Measurements from ENCODE around the gene CSPG4. TPM values are rescaled to one million over a fixed set of nuclear protein-coding genes. Genes with fewer than 3 reads are reported as not detected.

Gene CSPG4
- total RNA-seq, 2 experiments from 2014 or later: 0.07 TPM; not detected in 1

DNA sequence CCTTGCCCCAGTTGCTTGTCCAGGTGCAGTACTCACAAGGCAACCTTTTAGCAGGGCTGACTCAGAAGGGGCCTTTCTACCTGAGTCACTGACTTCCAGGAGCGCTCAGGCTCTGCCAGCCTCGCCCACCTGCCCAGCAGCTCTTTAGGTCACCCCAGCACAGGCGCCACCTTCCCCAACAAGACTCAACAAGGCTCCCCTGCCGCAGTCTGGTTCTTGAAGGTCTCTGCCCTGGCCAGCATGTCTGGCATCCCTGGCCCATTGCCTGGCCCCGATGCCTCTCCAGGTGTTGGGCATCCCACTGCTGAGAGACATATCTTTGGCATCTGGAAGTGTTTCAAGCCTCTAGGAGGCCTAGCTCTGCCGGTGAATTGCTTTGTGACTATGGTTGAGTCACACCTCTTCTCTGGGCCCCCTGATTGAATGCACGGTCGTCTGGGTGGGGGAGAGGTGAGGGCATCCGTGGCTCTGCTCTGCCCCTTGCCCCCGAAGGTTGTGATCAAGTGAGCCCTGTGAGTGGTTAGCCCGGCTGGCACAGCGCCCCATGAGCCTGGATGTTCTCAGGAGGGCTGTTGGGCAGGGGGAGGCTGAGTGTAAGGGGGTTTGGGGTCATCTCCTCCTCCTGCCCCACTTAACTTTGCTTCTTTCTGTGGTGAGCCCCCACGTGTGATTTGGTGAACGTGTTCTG is 43.3 kb downstream of the CSPG4 start:
- no peaks in the 10 kb centered on the region for H3K9me3 Mint-ChIP-seq (ENCODE audit: low read depth)
- H3K27me3 Mint-ChIP-seq: no peaks in the 10 kb centered on the region
- ATAC-seq: no peak
- no peak overlapping the region for H3K27ac Mint-ChIP-seq
- no peak for DNase-seq
- CTCF ChIA-PET: no interaction called here
- H3K4me3 Mint-ChIP-seq: no peak overlapping the region
- H3K36me3 Mint-ChIP-seq: no peaks in the 10 kb centered on the region
- peaks cover 12% of the 10 kb centered on the region for H3K4me1 Mint-ChIP-seq

DNA sequence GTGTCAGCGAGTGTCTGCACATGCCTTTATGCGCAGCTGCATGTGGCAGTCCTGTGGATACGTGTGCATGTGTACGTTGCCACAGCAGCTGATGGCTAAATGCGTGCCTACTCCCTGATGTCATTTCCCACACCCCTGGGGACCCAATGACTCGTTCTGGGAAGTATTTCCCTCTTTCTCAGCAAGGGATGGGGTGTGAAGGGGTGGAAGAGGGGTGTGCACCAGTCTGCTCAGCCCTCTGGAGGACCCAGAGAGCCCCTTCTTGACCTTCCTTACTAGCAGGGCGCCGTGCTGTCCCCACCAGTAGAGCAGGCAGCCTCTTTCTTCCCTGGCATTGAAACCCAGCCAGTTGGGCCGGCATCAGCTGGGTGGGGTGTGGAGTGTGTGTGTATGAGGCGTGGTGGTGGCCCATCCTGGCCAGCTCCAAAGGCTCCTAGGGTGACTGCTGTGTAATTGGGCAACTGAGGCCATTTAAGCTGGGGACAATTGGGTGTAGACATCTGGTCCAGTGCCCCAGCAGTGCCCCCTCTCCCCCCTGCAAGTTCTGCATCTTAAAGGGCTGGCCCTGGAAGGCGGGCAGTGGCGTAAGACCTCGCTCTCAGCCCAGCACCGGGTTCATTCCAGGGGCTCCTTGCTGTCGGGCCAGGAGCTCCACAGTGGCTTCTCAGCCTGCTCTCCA is 45.7 kb downstream of the CSPG4 start:
- no peak for ATAC-seq
- H3K9me3 Mint-ChIP-seq (ENCODE audit: low read depth): no peaks in the 10 kb centered on the region
- H3K4me1 Mint-ChIP-seq: peaks cover 12% of the 10 kb centered on the region
- H3K27ac Mint-ChIP-seq: no peak overlapping the region
- no peak overlapping the region for H3K4me3 Mint-ChIP-seq
- DNase-seq: no peak
- no peaks in the 10 kb centered on the region for H3K36me3 Mint-ChIP-seq
- H3K27me3 Mint-ChIP-seq: no peaks in the 10 kb centered on the region
- CTCF ChIA-PET: interaction anchor here (0.9 kb wide), 1 partner anchor 19 kb away, joined by 3 read pairs; the partner anchor contains the start of gene SNX33

DNA sequence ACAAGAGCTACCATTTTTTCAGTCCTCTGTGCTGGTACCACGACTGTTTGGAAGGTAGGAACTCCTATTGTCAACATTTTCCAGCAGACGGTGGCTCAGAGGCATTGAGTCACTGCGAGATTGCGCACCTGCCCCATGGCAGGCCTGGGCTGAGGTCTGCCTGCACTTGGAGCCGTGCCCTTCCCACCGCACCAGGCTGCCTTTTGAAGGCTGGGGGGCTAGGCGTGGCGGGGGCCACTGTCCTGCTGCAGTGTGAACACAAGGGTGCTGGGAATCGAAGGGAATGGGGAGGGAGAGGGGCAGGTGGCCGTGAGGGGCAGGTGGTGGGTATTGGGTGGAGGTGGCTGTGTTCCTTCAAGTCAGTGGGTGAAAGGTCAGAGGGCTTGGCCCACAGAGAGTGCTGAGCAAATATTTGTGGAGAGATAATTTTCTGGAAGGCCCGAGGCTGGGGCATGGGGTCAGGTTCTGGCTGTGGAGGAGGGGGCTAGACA is 48.7 kb downstream of the CSPG4 start:
- H3K27ac Mint-ChIP-seq: no peak overlapping the region
- H3K4me1 Mint-ChIP-seq: peaks cover 12% of the 10 kb centered on the region
- no peaks in the 10 kb centered on the region for H3K36me3 Mint-ChIP-seq
- H3K4me3 Mint-ChIP-seq: no peak overlapping the region
- no peaks in the 10 kb centered on the region for H3K27me3 Mint-ChIP-seq
- no peaks in the 10 kb centered on the region for H3K9me3 Mint-ChIP-seq (ENCODE audit: low read depth)
- DNase-seq (no peak), ATAC-seq (no peak)
- CTCF ChIA-PET: interaction anchor here (1.0 kb wide), 1 partner anchor 22 kb away, joined by 3 read pairs; no protein-coding TSS in a partner anchor

DNA sequence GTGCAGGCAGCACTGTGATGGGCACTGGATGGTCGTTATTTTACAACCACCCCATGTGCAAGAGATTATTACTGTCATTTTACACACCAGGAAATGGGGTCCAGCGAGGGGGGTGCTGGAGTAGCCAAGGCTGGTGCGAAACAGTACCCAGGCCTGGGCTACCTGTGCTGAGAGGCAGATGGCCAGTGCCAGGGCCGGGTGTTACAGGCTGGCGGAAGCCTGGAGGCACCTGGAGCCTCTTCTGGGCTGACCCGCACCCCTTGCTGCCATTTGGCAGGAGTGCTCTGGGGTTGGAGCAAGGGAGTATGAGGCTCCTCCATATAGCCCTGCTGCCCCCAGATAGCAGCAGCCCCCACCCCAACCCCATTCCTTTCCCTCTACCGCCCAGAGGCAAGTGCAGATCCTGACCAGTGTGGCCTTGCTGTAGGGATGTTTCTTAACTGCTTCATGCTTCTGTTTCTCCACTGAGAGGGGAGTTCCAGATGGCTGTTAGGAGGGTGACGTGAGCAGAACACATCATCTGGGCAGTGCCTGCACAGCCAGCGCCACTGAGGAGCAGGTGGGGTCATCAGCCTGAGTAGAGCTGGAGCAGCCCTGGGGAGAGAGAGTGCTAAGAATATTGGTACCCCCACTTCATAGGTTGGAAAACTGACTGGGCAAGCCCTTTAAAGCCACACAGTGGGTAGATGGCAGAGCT is 49.7 kb downstream of the CSPG4 start:
- ATAC-seq: no peak
- CTCF ChIA-PET: interaction anchor here (1.0 kb wide), 1 partner anchor 23 kb away, joined by 3 read pairs; no protein-coding TSS in a partner anchor

DNA sequence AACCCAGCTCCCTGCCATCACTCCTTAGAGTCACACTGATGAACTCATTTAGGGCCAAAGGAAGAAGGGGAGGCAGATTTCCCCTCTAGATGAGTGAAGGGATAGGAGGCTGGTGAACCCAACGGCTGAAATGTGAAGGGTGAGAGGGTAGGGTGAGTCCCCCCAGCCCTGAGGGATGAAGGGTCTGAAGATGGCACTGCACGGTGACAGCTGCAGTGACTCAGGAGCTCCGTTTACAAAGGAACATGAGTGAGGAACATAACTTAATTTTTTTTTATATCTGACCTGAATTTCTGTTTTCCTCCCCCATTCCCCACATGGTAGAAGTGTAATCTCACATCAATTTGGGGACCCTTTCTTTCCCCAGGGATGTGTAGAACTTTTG is 50.9 kb downstream of the CSPG4 start:
- Mint-ChIP-seq H3K4me1 (peaks cover 9% of the 10 kb centered on the region), H3K27me3 (no peaks in the 10 kb centered on the region), H3K36me3 (no peaks in the 10 kb centered on the region), H3K4me3 (no peak overlapping the region), H3K9me3 (ENCODE audit: low read depth) (no peaks in the 10 kb centered on the region), H3K27ac (no peak overlapping the region)
- ATAC-seq (no peak), DNase-seq (no peak)
- CTCF ChIA-PET: interaction anchor here (0.6 to 1.0 kb wide), 2 partner anchors 10 to 28 kb away, joined by 3 read pairs; no protein-coding TSS in a partner anchor

More for the DNA sequence above, 49.7 kb downstream of the CSPG4 start:
- no peak overlapping the region for H3K27ac Mint-ChIP-seq
- H3K4me3 Mint-ChIP-seq: no peak overlapping the region
- DNase-seq: no peak
- H3K36me3 Mint-ChIP-seq: no peaks in the 10 kb centered on the region
- no peaks in the 10 kb centered on the region for H3K27me3 Mint-ChIP-seq
- H3K9me3 Mint-ChIP-seq (ENCODE audit: low read depth): no peaks in the 10 kb centered on the region
- peaks cover 12% of the 10 kb centered on the region for H3K4me1 Mint-ChIP-seq

DNA sequence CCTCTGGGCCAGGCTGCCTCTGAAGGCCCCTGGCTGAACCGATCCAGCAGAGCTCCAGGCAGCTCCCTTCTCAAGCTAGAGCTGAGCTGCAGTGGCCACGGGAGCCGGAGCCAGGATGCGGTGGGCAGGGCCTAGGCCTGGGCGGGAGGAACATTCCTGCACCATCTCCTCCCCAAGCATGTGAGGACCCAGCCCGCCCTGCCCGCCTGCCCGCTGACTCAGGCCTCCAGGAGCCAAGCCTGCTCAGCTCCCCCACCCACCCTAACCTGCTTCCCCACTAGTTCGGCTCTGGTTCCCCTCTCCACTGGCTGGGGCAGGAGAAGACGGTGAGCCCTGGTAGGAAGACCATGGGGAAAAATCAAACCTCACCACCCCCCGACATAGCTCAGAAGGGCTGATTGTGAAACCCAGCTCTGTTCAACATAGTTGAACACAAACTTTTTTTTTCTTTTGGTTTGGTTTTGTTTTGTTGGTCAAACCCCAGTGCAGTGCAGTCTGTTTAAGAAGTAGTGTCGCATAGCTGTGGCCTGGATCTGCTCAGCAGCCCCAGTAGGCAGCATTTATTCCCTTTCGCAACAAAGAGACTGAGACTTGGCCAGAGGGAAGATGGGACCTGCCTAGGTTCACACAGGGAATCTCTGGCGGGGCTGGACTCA is 51.4 kb downstream of the CSPG4 start:
- no peak overlapping the region for H3K27ac Mint-ChIP-seq

DNA sequence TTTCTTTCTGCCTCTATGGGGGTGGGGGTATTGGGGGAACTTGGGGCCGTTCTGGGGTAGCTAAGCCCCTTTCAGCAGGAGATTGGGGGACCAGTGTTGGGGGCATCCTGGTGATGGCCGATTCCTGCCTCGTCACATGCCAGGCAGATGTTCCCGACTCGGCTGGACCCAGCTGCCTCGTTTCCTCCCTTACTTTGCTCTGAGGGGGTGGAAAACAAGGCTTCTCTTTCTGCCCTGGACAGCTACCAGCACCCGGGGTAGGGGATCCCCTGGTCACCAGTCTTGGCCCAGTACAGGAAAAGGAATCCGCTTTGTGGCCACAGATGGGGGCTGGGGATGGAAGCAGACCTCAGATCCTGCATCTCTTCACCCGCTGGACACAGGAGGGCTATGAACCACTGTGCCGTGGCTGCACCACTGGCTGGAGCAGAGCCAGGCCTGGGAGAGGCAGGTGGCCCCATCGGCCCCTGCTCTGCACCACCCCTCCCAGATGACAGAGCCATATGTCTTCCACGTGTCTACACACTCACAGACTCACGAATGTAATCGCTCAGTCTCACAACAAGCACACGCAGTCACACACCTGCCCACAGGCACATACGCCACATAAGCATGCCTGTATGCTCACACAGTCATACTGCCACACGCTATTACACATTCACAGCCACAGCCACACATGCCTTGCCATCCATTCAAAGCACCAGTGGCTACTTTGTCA is 52.6 kb downstream of the CSPG4 start:
- ATAC-seq: no peak
- CTCF ChIA-PET: interaction anchor here (0.6 kb wide), 1 partner anchor 430 kb away, joined by 3 read pairs; no protein-coding TSS in a partner anchor
- no peaks in the 10 kb centered on the region for H3K9me3 Mint-ChIP-seq (ENCODE audit: low read depth)

More for the DNA sequence above, 51.4 kb downstream of the CSPG4 start:
- Mint-ChIP-seq H3K4me1 (peaks cover 4% of the 10 kb centered on the region), H3K9me3 (ENCODE audit: low read depth) (no peaks in the 10 kb centered on the region), H3K36me3 (no peaks in the 10 kb centered on the region), H3K4me3 (no peak overlapping the region), H3K27me3 (no peaks in the 10 kb centered on the region)
- no peak for ATAC-seq
- no peak for DNase-seq
- CTCF ChIA-PET: interaction anchor here (0.6 to 1.0 kb wide), 2 partner anchors 11 to 28 kb away, joined by 3 read pairs; no protein-coding TSS in a partner anchor

DNA sequence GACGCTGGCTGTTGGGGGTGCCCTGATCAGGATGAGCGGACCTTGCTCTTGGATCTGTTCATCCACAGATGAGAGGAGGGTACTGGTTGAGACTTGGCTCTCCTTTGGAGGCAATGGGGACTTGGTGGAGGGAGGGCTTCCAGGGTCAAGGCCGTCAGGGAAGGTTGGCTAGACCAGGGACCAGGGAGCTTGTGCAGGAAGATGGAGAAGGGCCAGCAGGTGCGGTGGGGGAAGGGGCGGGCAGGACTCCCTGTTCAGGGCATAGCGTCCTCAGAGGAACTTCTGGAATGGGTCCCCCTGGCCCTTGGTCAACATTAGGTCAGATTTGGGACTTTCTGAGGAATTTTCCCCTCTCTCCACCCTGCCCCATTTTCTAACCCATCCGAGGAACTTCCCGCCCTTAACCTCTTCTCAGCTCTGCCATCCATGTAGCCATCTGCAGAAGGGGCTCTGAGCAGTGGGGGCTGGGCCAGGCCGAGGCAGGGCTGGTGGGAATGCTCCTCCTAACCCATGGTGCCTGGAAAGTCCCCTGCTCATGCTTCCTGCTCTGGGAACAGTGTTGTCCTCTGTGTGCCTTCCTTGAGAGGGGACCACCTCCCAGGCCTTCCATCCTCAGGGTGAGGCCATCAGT is 53.4 kb downstream of the CSPG4 start:
- CTCF ChIA-PET: interaction anchor here (0.6 kb wide), 1 partner anchor 431 kb away, joined by 3 read pairs; no protein-coding TSS in a partner anchor
- Mint-ChIP-seq H3K9me3 (ENCODE audit: low read depth) (no peaks in the 10 kb centered on the region), H3K4me3 (no peak overlapping the region), H3K36me3 (no peaks in the 10 kb centered on the region), H3K27ac (no peak overlapping the region), H3K4me1 (no peaks in the 10 kb centered on the region), H3K27me3 (no peaks in the 10 kb centered on the region)
- no peak for ATAC-seq
- no peak for DNase-seq

More for the DNA sequence above, 52.6 kb downstream of the CSPG4 start:
- H3K4me1 Mint-ChIP-seq: no peaks in the 10 kb centered on the region
- no peak overlapping the region for H3K4me3 Mint-ChIP-seq
- DNase-seq: no peak
- no peaks in the 10 kb centered on the region for H3K36me3 Mint-ChIP-seq
- no peak overlapping the region for H3K27ac Mint-ChIP-seq
- no peaks in the 10 kb centered on the region for H3K27me3 Mint-ChIP-seq

DNA sequence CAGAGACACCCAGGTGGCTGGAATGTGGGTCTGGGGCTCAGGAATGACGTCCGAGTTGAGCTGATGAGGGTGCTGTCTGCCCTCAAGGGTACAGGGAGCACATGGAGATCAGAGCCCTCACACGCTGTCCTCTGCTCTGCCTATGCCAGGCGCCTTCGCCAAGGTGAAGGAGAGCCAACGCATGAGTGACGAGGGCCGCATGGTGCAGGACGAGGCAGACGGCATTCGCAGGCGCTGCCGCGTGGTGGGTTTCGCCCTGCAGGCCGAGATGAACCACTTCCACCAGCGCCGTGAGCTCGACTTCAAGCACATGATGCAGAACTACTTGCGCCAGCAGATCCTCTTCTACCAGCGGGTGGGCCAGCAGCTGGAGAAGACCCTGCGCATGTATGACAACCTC is 55.8 kb downstream of the CSPG4 start:
- Mint-ChIP-seq H3K36me3 (no peaks in the 10 kb centered on the region), H3K27ac (no peak overlapping the region), H3K4me1 (peaks cover 2% of the 10 kb centered on the region), H3K4me3 (no peak overlapping the region), H3K27me3 (no peaks in the 10 kb centered on the region), H3K9me3 (ENCODE audit: low read depth) (no peaks in the 10 kb centered on the region)
- no peak for ATAC-seq
- CTCF ChIA-PET: no interaction called here
- DNase-seq: no peak

DNA sequence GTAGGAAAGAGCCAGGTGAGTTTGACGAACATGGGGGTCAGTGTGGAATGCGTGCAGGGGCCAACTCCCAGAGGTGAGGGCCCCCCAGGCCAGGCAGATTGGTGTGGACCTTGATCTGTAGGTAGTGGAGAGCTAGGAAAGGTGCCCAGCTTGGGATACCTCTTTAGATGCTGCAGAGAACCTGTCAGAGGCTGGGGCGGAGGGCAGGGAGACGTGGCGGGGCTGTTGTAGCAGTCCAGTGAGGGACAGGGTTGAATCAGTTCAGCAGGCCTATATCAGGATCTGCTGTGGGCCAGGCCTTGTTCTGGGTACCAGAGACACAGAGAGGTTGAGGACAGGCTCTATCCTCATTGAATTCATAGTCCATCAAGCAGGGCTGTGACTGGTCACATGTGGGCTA is 56.3 kb downstream of the CSPG4 start:
- Mint-ChIP-seq H3K27ac (no peak overlapping the region), H3K36me3 (no peaks in the 10 kb centered on the region), H3K9me3 (ENCODE audit: low read depth) (no peaks in the 10 kb centered on the region), H3K4me1 (peaks cover 7% of the 10 kb centered on the region), H3K4me3 (no peak overlapping the region), H3K27me3 (no peaks in the 10 kb centered on the region)
- no peak for ATAC-seq
- DNase-seq: no peak
- CTCF ChIA-PET: no interaction called here

DNA sequence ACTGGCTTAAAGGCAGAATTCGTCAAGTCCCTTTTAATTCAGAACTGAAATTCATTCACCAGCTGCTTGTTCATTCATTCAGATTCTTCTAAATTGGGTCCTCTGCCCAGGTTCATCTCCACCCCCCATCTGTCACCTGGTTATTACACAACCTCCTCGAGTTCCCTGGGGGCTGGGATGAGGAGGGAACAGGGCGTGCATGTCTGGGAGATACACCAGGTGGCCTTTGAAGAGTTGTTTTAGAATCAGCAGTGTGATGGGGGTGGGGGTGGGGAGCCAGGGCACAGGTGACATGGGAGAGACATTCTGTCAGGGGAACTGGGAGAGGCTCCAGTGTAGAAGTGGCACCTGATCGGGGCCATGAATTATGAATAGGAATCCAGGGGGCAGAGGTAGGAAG is 56.7 kb downstream of the CSPG4 start:
- Mint-ChIP-seq H3K9me3 (ENCODE audit: low read depth) (no peaks in the 10 kb centered on the region), H3K27ac (no peak overlapping the region)
- ATAC-seq: no peak

DNA sequence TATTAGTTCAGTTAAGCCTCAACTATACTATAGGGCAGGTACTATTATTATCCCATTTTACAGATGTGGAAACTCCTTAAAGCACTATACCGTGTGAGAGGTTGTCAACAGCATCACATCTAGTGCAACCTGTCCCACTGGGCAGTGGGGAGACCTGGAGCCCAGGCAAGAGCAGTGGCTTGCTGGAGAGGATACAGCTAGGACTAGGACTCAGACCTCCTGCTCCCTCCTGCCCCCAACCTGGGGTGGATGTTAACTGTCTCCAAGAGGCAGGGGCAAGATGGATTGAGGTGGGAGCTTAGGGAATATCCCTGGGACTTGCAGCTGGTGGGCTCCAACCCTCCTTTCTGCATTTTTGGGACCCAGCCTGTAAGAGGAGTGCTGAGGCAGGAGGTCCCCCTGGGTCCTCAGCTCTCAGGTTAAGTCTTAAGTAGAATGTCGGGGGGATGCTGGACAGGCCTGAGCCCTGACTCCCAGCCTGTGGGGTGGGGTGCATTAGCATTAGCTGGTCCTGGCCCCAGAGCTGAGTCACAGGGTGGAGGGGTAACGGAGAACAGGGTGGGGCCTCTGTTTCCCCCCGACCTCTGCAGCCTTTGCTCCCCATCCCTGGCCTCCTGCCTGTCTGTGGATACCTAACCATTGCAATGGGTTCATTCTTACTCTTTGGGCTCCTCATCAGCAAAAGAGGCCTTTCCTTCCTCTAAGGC is 58.3 kb downstream of the CSPG4 start:
- ATAC-seq: no peak
- CTCF ChIA-PET: interaction anchor here (1.2 kb wide), 1 partner anchor 13 kb away, joined by 3 read pairs; no protein-coding TSS in a partner anchor
- Mint-ChIP-seq H3K27me3 (no peaks in the 10 kb centered on the region), H3K9me3 (ENCODE audit: low read depth) (no peaks in the 10 kb centered on the region), H3K4me1 (peaks cover 16% of the 10 kb centered on the region), H3K36me3 (no peaks in the 10 kb centered on the region), H3K27ac (no peak overlapping the region), H3K4me3 (no peak overlapping the region)
- DNase-seq: no peak

More for the DNA sequence above, 56.7 kb downstream of the CSPG4 start:
- no peak for DNase-seq
- H3K27me3 Mint-ChIP-seq: no peaks in the 10 kb centered on the region
- peaks cover 11% of the 10 kb centered on the region for H3K4me1 Mint-ChIP-seq
- no peaks in the 10 kb centered on the region for H3K36me3 Mint-ChIP-seq
- CTCF ChIA-PET: no interaction called here
- no peak overlapping the region for H3K4me3 Mint-ChIP-seq
